Uterus (tissue), 2 donors: Measurements from ENCODE around the gene CHAF1A.

Experiments used
- CTCF ChIP-seq, 4 experiments: fragments of 200-600 bp in 2 of 4; fragments of 450-650 bp in 2 of 4; sonication (generic) in 2 of 4; IDR thresholded peaks; one replicate each; pipeline ENCODE4 v1.5.1; 2016 to 2019; ENCODE audit warnings: antibody characterized with exemption in 4 of 4, mild to moderate bottlenecking in 2 of 4, moderate library complexity in 1 of 4
- POLR2A ChIP-seq, 2 donors: fragments of 450-650 bp; IDR thresholded peaks; one replicate each; pipeline ENCODE4 v1.6.1; 2016; ENCODE audit warnings: antibody characterized with exemption in 2 of 2, mild to moderate bottlenecking in 1 of 2, moderate library complexity in 1 of 2

- TF ChIP-seq CTCF (IDR thresholded peaks at IDR 0.05) (peak in 3 of 4 experiments; percentile 26 to 56 (median 37)), POLR2A (IDR thresholded peaks at IDR 0.05) (no peak)
Observed at GRCh38 chr19:4369888-4370260, 32.6 kb upstream of the CHAF1A start.
